Measurements from ENCODE around the gene GLB1L.

GLB1L gene

GRCh38 chr2:219272356-219272755, 27.1 kb upstream of the GLB1L start:
- no peak for DNase-seq (ENCODE audit: extremely low read depth, insufficient read length)
- Histone ChIP-seq H3K4me3 (replicated peaks; ENCODE audit: low read depth, low read length) (no peak overlapping the region), H3K27me3 (replicated peaks; ENCODE audit: control insufficient read depth, insufficient read depth, low read length) (no peaks in the 10 kb centered on the region), H3K36me3 (ENCODE audit: control insufficient read depth, insufficient read depth, low read length) (no peaks in the 10 kb centered on the region)
- TF ChIP-seq CTCF (IDR thresholded peaks at IDR 0.05; ENCODE audit: insufficient read depth, low read length, poor library complexity, severe bottlenecking): no peak

GRCh38 chr2:219271021-219271420, 25.8 kb upstream of the GLB1L start:
- TF ChIP-seq CTCF (IDR thresholded peaks at IDR 0.05; ENCODE audit: insufficient read depth, low read length, poor library complexity, severe bottlenecking): no peak
- Histone ChIP-seq H3K36me3 (ENCODE audit: control insufficient read depth, insufficient read depth, low read length) (no peaks in the 10 kb centered on the region), H3K4me3 (replicated peaks; ENCODE audit: low read depth, low read length) (no peak overlapping the region), H3K27me3 (replicated peaks; ENCODE audit: control insufficient read depth, insufficient read depth, low read length) (no peaks in the 10 kb centered on the region)
- DNase-seq (ENCODE audit: extremely low read depth, insufficient read length): no peak

- TF ChIP-seq CTCF (IDR thresholded peaks at IDR 0.05; ENCODE audit: insufficient read depth, low read length, poor library complexity, severe bottlenecking): no peak
- no peaks in the 10 kb centered on the region for H3K27me3 ChIP-seq (replicated peaks; ENCODE audit: control insufficient read depth, insufficient read depth, low read length)
- H3K4me3 ChIP-seq (replicated peaks; ENCODE audit: low read depth, low read length): no peak overlapping the region
- H3K36me3 ChIP-seq (ENCODE audit: control insufficient read depth, insufficient read depth, low read length): no peaks in the 10 kb centered on the region
- no peak for DNase-seq (ENCODE audit: extremely low read depth, insufficient read length)
Observed at GRCh38 chr2:219270055-219270372, 24.8 kb upstream of the GLB1L start.

GRCh38 chr2:219269362-219270054, 24.3 kb upstream of the GLB1L start:
- no peak for DNase-seq (ENCODE audit: extremely low read depth, insufficient read length)
- Histone ChIP-seq H3K4me3 (replicated peaks; ENCODE audit: low read depth, low read length) (no peak overlapping the region), H3K27me3 (replicated peaks; ENCODE audit: control insufficient read depth, insufficient read depth, low read length) (no peaks in the 10 kb centered on the region), H3K36me3 (ENCODE audit: control insufficient read depth, insufficient read depth, low read length) (no peaks in the 10 kb centered on the region)
- TF ChIP-seq CTCF (IDR thresholded peaks at IDR 0.05; ENCODE audit: insufficient read depth, low read length, poor library complexity, severe bottlenecking): no peak

- Histone ChIP-seq H3K4me3 (replicated peaks; ENCODE audit: low read depth, low read length) (no peak overlapping the region), H3K27me3 (replicated peaks; ENCODE audit: control insufficient read depth, insufficient read depth, low read length) (no peaks in the 10 kb centered on the region), H3K36me3 (ENCODE audit: control insufficient read depth, insufficient read depth, low read length) (no peaks in the 10 kb centered on the region)
- no peak for TF ChIP-seq CTCF (IDR thresholded peaks at IDR 0.05; ENCODE audit: insufficient read depth, low read length, poor library complexity, severe bottlenecking)
- no peak for DNase-seq (ENCODE audit: extremely low read depth, insufficient read length)
Observed at GRCh38 chr2:219268294-219268693, 23.1 kb upstream of the GLB1L start.

DNA sequence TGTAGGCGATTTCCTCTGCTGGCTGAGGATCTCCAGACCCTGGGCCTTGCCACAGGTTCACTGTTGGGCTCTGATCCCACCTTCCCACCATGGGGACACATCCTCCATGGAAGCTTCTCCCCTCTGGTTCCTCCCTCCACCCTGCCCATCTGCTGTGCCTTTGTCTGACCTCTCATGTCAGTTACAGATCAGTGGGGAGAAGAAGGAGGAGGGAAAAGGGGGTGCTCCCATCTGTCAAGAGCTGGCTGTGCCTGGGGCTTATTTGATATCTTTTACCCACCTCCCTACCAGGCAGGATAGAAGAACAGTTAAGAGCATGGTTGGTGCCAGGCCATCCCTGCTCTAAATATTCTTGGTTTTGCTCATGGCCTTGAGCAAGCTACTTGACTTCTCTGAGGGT, 21.6 kb upstream of the GLB1L start:
- H3K27me3 ChIP-seq (replicated peaks; ENCODE audit: control insufficient read depth, insufficient read depth, low read length): no peaks in the 10 kb centered on the region
- H3K36me3 ChIP-seq (ENCODE audit: control insufficient read depth, insufficient read depth, low read length): no peaks in the 10 kb centered on the region
- H3K4me3 ChIP-seq (replicated peaks; ENCODE audit: low read depth, low read length): no peak overlapping the region
- TF ChIP-seq CTCF (IDR thresholded peaks at IDR 0.05; ENCODE audit: insufficient read depth, low read length, poor library complexity, severe bottlenecking): no peak
- DNase-seq (ENCODE audit: extremely low read depth, insufficient read length): no peak
